T-helper 9 cell (primary cell): Measurements from ENCODE around the gene STUB1.

Experiments used
- DNase-seq: peaks from one replicate; pipeline ENCODE4 v3.0.0-alpha.2; 2020

STUB1 gene

DNA sequence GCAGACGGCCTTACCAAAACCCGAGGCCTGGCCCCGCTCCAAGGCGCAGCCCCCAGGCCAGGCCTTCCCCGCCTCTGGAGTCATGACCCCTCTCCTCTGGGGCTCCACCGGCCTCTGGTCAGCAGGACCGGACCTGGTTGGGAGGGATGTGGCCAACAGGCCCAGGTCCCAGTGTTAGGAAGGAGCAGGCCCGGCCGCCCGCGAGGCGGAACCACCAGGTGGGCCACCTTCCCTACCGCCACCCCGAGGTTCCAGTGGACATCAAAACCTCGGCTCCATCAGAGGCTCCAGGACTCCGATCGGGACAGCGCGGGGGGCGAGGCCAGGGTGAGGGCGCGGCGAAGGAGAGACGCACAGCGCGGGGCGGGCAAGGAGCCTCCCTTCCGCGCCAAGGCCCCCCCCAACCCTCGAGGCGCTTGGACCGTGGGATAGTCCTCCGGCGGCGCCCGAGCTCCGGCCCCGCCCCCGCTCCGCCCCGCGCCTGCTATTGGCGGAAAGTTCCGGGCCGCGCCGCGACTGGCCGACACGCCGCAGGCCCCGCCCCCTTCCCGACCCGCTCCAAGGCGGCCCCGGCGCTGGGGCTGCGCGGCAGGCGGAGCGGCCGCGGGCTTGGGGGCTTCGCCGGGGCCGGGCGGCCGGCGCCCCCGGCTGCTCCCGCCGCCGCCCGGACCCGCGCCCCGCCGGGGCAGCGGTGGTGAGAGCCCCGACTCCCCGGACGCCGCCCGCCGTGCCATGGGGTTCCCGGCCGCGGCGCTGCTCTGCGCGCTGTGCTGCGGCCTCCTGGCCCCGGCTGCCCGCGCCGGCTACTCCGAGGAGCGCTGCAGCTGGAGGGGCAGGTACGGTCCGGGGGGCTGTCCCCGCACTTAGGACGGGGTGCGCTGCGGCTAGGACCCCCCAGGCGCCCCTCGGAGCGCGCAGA, 34.6 kb downstream of the STUB1 start, which contains the start of gene METRN:
Gene METRN, plus strand, starts transcription at position 561 of the 919 bp plus-strand sequence. Its CDS starts 172 bp downstream, at position 733.
- peak; percentile 88 for DNase-seq

DNA sequence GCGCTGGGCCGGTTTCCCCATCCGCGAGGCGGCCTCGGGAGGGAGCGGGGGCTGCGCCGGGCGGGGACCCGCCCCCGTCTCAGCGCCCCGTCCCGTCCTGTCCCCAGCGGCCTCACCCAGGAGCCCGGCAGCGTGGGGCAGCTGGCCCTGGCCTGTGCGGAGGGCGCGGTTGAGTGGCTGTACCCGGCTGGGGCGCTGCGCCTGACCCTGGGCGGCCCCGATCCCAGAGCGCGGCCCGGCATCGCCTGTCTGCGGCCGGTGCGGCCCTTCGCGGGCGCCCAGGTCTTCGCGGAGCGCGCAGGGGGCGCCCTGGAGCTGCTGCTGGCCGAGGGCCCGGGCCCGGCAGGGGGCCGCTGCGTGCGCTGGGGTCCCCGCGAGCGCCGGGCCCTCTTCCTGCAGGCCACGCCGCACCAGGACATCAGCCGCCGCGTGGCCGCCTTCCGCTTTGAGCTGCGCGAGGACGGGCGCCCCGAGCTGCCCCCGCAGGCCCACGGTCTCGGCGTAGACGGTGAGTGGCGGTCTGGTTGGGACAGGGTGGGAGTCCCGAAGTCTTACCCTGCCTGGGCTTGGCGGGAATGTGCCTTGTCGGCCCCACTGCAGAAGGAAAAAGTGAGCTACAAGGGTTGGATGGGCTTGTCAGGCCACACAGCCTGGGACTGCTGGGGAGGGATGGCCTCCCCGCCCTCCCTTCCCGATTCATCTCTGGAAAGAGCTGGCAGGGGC, 35.4 kb downstream of the STUB1 start:
- DNase-seq: no peak

DNA sequence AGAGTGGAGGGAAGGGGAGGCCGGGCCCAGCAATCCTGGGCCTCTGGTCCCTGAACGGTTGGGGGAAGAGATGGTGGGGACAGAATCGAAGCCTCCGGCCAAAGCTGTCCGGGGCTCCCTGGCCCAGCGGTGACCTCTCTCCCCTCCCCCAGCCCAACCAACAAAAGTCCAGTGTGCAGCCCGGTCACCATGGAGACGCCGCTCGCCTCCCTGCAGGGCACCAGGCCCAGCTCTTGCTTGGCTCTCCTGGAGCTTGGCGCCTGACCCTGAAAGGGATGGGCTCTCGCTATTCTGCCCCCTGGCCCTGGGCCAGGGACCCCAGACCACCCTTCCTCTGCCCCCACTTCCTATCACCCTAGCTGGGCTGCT, 36.0 kb downstream of the STUB1 start:
- no peak for DNase-seq

DNA sequence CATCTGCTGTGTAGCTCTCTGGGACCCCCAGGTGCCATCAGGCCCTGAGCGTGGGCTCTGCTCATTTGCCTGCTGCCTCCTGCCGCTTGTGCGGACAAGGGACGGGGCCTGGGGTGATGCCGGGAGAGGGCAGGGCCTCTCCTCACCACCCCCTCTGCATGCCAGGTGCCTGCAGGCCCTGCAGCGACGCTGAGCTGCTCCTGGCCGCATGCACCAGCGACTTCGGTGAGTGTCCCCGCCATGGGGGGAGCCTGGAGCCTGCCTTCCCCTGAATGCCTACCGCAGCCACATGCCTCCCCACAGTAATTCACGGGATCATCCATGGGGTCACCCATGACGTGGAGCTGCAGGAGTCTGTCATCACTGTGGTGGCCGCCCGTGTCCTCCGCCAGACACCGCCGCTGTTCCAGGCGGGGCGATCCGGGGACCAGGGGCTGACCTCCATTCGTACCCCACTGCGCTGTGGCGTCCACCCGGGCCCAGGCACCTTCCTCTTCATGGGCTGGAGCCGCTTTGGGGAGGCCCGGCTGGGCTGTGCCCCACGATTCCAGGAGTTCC, 36.6 kb downstream of the STUB1 start:
- no peak for DNase-seq

DNA sequence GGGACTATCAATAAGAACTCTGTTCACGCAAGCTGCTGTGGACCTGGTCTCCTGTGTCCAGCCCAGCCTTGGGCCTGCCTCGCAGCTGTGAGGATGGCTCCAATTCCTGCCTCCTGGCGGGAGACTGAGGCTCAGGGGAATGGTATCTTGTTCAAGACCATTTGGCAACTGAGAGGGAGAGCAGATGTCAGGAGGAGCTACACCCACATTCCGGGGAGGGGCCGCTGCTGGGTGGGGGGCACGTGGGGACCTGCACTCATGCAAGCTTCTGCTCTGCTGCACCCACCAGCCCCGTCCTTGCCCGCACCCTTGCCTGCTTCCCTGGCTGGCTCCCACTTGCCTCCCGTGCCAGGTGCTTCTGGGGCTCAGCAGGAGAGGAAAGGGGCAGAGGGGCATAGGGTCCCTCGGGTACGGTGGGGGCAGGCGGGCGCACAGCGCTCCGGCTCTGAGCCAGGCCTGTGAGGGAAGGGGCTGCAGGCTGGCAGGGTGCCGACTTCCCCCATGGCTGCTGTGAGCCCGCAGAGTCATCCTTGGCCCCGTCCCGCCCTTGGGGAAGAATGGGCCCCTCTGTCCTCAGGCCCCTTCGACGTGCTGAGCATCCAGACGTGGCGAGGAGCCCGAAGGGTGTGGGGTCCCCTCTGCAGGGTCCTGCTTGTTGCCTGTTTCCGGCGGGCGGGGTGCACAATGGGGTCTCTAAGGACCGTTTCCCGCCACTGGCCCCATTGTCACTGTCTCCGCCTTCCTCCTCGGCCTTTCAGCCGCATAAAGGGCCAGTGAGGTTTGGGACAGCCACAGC, 37.4 kb downstream of the STUB1 start:
- DNase-seq: no peak

DNA sequence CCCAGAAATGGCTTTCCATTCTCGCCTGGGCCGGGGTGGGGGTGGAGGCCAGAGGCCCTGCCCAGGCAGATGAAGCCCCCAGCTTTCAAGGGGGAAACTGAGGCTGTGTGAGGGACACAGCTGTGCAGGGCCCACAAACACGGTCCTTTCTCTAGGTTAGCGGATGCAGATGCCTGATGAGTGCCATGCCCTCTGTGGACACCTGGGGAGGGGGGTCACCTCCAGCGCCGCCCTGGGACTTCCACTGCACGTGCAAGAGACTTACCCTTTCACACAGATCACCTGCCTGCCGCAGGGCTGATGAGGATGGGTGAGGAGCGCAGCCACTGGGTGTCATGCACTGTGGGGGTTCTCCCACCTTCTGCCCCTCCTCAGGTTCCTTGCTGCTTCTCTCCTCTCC, 38.2 kb downstream of the STUB1 start:
- DNase-seq: no peak

DNA sequence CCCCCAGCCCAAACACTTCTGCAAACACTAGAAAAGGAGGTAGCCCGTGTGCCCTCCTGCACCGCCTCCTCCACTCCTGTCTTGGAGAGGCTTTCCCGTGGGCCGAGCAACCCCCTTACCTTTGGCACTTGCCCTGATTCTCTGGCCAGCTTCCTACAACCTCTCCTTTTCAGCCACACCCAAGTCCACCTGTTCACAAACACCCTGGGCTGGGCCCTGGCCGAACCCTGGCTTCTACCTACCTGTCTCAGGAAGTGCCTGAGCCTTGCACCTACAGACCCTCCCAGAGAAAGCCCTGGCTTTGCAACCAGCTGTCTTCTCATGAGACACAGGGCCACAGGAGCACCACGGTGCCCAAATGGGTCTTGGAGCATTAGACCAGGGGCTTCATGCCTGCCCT, 38.7 kb downstream of the STUB1 start:
- DNase-seq: no peak

DNA sequence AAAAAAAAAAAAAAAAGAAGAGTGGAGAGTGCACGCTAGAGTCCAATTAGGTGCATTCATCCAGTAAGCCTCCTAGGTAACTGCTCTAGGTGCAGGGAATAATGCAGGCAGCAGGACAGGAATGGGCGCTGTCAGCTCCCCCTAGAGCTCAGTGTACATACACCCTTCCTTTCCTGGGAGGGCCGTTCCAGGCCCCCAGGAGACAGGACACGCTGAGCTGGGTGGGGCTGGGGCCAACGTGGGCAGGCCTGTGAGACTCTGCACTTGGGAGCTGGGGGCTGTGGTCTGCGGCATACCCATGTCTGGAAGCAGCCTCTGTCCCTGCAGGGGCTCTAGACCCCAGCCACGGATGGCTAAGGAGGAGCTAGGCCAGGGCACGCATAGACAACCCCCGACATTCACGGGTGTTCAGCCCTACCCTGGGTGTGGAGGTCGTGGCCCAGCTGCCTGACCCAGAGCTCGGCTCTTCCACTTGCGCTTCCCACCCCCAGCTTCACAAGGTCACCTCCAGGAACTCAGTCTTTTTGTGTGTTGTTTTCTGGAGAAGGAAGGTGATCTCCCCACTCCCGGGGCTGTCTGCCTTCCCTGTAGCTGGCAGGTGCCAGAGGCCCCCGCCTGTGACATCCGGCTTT, 39.7 kb downstream of the STUB1 start:
- DNase-seq: no peak

DNA sequence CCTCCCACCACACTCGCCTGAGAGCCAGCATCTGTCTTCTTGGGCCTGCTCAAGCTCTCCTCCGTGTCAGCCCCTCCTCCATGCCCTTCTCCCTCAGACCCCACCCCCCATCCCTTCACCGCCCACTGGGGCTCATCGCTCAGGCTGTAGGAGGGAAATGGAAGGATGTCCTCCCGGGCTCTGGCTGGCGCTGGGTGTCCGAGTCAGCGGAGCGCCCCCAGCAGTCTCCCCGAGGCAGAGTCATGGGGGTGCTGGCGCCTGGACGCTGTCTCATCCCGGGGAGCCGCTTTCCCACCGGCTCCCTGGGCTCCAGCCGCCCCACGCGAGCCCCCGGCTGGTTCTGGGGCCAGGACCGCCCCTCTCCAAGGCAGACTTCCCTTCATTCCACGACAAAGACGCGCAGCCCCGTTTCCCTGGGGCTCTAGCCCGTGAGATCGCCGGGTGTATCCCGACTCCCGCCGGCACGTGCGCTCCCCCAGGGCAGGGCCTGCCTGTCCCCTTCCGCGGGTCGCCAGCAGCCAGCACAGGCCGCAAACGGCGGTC, 40.3 kb downstream of the STUB1 start:
- no peak for DNase-seq

DNA sequence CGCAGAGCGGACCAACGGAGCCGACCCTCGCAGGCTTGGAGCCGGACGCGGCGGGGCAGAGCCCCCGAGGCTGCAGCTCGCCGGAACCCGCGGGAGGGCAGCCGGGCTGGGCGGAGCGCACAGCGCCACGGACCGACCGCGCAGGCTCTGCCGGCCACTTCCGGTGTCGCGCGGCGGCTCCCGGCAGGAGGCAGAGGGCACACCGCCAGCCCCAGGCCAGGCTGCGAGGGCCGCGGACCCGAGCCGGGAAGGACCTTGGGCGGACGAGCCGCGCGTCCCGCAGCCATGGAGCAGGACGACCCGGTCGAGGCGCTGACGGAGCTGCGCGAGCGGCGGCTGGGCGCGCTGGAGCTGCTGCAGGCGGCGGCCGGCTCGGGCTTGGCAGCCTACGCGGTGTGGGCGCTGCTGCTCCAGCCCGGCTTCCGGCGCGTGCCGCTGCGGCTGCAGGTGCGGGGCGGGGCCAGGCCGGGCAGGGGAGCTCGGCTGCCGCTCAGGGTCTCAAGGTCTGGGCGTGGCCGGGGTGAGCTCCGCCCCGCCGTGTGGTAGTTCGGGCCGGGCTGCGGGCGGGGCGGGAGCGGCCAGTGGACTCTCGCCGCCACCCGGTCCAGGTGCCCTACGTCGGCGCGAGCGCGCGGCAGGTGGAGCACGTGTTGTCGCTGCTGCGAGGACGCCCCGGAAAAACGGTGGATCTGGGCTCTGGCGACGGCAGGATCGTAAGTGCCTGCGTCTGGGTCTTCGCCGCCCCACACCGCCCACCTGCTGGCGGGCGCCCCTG, 41.0 kb downstream of the STUB1 start, which contains the start of gene ANTKMT:
Gene ANTKMT, plus strand, starts transcription at position 157 of the 775 bp plus-strand sequence. Its CDS starts 129 bp downstream, at position 286.
- DNase-seq: peak; percentile 59

DNA sequence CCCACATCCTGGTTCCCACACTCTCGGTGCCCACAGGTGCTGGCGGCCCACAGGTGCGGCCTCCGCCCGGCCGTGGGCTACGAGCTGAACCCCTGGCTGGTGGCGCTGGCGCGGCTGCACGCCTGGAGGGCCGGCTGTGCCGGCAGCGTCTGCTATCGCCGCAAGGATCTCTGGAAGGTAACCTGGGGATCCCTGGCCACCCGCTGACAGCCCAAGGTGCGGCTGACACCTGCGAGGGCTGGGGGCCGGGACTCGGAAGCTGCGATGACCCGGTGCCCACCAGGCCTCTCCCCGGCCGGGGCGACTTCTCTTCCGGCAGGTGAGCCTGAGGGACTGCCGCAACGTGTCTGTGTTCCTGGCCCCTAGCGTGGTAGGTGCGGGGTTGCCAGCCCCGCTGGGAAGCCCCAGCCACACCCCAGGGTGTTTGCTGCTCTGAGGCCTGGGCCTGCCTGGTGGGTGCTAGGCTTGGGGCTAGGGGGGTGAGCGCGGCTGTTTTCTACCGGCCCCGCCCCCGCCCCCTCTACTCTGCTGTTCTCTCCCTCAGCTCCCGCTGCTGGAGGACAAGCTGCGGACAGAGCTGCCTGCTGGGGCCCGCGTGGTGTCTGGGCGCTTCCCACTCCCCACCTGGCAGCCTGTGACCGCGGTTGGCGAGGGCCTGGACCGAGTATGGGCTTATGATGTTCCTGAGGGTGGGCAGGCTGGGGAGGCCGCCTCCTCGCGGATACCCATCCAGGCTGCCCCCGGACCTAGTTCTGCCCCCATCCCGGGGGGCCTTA, 41.7 kb downstream of the STUB1 start:
- no peak for DNase-seq

DNA sequence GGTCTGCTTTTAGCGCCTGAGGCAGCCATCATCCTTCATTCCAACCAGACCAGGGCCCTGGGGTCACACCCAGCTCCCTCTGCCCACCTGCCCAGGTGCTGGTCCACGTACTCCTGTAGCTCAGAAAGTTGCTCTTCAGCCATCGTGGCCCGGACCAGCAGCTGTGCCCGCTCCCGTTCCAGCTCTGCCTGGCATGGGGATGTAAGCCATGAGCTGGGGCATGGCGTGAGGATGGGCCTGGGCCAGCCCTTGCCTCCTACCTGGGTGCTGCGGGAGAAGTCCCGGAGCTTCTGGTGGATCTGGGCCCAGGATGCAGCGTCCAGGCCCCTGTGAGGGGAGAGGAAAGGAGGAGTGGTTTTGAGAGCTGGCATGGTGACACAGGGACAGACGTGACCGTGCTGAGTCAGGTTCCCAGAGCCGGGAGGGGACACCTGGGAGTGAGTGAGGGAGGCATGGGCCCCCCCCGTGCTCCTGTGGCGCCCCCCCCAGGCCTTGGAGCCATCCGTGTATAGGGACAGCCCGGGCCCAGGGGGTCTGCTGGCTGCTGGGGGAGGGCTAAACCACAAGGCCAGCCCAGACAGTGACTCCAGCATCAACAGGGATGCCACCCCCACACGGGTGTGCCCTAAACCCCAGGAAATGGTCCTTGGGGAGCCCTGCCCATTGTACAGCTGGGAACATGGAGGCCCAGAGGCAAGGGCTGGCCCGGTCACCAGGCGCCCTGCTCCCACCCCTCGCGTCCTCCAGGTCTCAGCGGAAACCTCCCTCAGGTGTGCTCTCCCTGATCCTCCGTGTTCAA, 42.8 kb downstream of the STUB1 start:
- no peak for DNase-seq

DNA sequence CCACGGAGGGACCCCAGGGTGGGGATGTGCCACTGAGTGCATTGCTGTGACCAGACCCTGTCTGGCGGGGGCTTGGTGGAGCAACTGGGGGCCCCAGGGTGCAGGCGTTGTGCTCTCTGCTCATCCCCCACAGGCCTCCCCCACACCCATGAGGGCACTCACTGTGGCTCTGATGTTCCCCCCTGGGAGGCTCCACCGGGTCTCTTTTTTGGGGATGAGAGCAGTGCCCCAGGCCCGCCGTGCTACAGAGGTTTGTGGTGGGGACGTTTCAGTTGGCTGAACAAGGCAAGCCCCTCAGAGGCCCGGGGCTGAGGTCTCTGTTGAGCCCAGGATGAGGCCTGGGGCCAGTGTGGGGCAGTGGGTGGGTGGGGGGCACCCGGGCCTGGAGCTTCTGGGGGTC, 43.5 kb downstream of the STUB1 start:
- DNase-seq: no peak

DNA sequence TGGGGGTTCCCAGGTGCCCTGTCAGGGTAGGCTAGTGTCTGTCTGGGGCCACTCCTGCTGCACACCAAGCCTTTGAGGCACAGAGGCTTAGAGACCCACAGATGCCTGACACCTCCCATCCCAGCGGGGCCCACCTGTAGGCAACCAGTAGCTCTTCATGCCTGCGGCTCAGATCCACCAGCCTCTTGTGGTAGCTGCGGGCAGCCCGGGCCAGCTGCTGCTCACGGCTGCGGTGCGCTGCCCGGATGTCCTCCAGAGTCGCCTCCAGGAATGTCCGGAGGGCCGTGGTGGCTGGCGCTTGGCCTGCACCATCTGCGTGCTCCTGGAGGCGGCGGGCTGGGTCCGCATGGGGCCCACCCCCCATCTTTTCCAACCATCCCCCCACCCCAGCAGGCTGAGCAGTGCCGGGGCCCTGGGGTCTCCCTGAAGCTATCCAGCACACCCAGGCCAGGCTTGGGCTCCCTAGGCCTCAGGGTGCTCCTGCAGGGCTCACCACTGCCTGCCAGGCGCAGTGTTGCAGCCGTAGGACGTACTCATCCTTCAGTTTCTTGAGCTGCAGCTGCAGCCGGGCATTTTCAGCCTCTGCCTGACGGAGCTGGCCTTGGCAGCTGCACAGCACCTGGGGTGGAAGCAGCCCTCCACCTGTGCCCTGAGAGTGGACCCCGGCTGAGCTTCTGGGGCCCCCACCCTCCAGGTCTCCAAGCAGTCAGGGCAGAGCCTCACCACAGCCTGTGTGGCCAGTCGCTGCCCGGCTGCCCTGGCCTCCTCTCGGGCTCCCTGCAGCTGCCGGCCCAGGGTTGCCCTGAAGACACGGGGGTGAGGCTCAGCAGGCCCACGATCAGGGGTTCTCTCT, 44.2 kb downstream of the STUB1 start:
- DNase-seq: no peak

DNA sequence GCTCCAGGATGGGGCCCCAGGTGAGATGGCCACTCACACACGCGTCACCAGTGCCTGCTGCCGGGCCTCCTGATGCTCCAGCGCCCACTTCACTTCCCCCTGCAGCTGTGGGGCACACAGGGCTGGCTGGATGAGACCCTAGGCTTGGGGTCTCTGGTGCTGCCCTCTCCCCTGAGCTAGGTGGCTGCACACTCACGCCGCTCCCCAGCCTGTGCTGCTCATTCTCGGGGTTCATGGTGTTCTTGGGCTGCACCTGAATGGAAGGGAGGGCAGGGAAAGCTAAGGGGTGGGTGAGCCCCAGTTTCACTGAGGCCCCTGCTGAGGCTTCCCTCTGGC, 44.8 kb downstream of the STUB1 start:
- no peak for DNase-seq

DNA sequence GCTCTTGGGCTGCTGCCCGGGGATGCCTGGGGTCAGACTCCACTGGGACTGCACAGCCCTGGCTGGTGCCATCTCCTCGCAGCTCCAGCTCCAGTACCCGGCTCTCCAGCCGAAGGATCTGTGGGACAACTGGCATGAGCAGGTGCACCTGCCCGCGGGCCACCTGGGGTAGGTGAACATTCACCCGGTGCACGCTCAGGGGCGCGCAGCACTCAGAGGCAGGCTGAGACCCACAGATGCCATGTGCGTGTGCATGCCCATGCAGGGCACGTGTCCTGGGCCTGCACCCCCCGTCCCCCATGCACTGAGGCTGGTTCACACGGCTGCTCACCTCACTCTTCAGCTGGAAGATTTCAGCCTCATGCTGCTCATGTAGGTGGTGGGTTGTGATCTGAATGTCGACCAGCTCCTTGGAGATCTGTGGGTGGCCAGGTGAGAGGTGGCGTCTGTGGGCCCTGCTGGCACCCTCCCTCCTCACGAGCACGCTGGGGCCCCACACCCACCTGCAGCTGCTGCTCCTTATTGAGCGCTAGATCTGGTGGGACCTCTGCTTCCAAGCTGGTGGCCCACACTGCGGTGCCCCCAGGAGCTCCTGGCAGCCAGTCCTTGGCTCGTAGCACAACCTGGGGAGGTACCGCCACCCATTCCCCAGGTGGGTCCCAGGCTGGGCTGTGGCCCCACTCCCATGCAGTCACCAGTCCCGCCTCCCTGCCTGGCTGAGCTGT, 45.4 kb downstream of the STUB1 start:
- no peak for DNase-seq

DNA sequence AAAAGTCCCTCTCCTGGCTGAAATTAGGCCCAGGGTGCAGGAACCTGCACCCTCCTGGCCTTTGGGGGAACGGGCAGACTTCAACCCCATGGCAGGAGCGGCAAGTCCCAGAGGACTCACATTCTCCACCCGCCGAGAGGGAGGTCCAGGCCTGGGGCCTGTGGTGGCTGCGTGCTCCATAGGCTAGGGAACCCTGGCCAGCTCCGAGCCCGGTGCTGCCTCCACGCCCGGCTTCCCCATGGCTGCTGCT, 45.9 kb downstream of the STUB1 start:
- no peak for DNase-seq
